HG03039 (cell line): ENCODE measurements around the gene DUSP10.

Experiments
- ATAC-seq: cut with Tn5 transposase; IDR thresholded peaks from one replicate; pipeline ENCODE4 v1.9.1; 2021; ENCODE audit warnings: mild to moderate bottlenecking, moderate library complexity; ENCODE audit not compliant: unreplicated experiment

DUSP10 gene

DNA sequence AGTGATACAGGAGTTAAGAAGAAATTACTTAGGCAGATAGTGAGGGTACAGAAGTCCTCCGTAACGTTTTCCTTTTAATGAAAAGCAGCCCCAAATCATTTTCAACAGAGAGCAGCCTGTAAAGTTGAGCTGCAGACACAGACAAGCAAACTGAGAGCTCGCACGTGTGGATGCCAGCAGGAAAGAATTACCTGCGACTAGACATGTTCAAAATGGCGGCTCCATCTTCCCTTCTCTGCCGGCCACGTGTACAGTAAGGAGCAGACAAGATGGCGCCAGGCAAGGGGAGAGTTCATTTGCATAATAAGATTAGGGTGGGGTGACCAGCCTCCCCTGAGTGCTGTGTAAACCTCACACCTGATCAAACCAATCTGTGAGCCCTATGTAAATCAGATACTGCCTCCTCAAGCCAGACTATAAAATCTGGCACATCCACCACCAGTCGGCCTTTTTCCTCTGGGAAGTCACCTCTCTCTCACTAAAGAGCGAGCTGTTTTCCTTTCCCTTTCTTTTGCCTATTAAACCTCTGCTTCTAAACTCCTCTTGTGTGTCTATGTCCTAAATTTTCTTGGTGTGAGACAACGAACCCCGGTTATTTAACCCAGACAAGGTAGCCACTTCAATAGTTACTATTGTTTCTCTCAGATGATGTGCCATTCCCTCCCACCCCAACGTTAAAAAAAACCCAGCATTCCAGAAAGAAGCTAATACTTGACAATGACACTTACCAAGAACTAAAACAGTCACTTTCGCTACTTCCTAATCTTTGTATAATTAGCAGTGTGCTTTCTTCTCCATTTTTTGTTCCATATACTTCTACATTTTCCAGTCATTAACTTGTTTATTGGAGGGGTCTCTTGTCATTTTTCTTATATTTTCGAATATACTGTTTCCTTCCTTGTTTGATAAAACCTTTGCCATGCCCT, 27.4 kb downstream of the DUSP10 start:
- ATAC-seq = no peak

DNA sequence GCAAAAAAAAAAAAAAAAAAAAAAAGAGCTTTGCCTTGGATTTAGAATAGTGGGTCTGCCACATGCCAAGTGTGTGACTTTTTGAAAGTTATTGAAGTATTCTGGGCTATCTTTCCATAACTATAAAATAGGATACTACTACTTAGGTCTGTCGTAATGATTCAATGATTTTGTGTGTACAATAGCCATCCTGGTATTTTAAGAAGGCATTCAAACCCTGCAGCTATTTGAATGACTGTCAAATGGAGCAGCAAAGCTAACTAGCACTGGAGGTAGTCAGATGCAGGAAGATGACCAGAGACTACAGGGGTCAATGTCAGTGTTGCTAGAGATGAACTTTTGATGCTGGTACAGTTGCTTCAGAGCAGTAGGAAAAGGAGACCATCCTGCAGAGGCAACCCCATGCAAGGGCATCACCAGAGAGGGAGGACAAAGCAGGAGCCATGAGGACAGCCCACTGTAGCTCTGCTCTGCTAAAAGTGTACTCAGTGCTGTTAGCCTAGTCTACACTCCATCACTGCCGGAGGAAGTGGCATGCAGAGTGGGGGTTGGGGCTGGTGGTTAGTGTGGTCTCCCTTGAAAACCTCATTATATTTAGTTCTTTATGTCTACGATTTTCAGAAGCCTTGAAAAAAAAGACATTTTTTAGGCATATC, 29.0 kb downstream of the DUSP10 start:
- ATAC-seq = peak; percentile 42

DNA sequence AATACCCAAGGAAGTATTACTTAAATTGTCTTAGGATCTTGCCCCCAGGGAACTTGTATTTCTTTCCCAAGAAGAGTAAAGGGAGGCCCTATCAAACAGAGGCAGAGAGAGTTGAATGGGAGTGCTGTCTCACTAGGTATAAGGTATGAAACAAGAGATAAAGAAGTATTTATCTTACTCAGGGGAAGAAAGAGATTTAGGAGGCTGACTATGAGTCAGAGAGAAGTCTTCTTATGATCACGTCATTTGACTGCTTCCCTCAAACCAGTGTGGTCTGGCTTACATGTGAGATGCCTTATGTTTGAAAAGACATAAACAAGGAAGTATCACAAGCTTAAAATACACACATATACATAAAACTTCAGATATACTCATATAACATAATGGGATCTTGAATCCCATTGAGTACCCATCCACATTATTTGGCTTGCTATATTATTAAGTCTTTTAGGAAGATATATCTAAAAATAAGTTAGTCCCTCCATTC, 29.6 kb downstream of the DUSP10 start:
- ATAC-seq = peak; percentile 55

DNA sequence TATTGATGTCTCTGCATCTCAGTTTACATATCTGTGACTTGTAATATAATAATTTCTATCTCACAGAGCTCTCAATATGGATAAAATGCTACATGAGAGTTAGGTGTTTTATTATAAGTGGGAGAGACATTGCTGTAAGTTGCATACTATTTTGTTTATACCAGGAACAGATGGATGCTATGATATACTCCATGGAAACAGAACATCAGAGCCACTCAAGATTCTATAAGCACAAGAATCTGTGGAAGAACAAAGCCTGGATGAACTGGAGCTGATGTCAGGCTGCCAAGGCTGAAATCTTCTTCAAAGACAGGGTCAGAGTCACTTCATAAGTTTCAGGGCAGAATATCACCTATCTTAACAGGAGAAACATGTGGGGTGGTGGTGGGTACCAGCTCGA, 30.2 kb downstream of the DUSP10 start:
- ATAC-seq = no peak

DNA sequence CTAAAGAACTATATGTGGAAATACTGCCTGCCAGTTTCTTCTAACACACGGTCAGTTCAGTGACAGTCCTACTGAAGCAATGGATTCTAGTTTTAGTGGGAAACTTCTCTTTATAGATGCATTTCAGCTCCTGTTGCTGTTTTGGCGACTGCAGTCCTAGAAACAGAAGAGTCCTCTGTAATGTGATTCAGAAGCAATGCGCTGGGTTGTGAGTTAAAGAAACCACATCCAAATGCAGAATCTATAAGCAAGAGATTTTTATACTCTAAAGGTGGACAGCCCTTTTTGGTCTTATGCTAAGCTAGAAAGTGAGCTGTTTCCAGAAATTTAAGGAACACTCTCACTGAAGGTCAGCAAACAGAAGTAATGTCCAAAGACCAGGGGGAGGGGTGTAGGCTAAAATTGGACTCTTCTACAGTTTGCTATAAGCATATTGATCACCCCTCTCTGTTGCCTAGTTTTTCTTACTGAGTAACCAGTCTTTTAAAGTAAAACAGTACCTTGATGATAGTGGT, 30.8 kb downstream of the DUSP10 start:
- no peak for ATAC-seq

DNA sequence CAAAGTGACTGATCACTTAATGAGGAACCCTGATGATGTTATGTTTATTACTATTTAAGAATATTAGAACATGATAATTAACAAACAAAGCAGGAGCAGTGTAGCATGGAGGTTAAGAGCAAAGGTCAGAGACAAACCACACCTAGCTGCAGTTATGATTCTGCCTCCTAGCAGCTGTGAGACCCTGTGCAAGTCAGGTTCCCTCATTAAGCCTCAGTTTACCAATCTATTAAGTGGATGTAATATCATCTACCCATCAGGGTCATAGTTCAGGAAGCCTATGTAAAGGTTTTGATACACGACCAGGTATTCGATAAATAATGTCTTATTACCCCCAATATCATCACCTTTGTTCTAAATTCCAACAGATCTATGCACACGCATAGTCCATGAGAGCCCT, 32.0 kb downstream of the DUSP10 start:
- no peak for ATAC-seq

DNA sequence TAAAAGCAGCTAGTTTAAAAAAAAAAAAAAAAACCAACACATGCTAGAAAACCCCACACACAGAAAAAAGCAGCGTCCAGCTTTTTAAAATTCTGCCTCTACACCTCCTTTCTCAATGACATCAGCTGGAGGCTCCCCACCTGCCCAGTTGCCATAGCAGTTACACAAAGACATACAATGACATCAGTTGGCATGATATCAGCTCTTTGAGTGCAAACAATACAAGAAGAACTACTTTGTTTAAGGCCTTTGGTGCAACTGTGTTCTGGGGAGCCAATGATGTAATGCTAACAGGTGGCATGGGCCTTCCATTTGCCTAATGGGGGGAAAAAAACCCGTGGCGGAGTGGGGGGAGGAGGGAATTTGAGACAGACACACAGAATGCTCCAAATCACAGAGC, 32.9 kb downstream of the DUSP10 start:
- ATAC-seq = peak; percentile 29

DNA sequence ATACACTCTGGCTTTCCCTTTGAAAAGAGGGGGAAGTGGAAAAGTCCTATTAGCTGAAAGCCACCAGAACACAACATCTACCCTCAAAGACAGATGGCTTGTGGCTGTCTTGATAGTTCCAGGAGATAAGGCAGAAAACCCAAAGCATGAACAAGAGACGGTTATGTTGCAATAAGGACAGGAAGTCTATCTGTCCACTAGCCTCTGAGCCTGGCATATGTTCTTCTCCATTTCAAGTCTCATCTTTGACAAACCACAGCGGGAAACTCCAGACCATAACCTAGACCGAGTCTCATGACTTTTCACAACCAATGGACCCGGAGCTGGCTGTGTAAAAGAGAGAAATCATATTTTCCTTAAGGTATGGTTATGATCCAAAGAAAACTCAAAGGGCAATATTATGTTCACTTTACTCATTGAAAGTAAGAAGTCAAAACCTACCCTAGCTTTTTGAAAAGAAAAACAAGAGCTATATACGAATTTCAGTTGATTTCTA, 33.8 kb downstream of the DUSP10 start:
- ATAC-seq = peak; percentile 51

DNA sequence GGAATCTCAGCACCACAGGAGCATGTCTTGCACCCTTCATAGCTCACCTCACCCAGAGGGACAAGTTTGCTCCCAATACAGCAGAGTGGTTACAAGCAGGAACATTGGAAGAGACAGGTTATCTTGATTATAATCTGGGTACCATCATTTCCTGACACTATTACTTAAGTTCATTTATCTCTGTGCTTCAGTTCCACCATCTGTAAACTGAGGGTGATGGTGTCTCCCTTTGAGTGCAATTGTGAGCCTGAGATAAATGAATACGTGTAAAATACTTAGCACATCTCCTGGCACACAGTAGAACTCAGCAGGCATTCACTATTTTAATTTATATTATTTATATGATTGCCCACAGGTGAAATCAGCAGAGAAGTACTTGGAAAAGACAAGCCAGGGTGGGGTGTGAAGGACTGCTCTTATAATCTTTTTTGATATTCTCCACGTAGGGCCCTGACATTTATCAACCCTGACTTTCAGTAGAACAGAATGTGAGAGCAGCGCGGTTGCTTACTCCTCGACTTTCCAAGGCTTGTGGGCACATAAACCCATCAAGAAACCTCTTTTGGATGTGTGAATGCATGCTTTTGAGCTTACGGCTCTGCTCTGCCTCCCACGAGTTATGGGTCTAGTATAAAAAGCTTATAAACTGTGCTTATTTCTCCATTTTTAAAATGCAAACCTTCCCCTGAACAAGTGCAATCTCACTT, 34.9 kb downstream of the DUSP10 start:
- ATAC-seq = no peak

DNA sequence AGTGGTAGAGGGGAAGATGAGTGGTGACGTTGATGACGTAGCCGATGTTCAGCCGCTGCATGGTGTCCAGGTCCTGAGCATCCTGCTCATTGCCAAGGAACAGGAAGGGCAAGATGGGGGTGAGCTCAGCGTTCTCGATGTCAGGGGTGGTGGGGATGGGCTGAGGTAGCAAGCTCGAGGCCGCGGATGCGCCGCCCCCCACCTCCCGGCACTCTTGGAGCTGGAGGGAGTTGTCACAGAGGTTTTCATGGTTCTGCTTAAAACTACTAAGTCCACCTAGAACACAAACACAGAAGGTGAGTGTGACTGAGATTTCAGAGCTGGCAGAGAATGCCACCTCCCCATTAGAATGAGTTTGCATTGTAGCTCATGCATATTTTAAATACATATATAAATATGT, 35.7 kb downstream of the DUSP10 start:
- no peak for ATAC-seq

DNA sequence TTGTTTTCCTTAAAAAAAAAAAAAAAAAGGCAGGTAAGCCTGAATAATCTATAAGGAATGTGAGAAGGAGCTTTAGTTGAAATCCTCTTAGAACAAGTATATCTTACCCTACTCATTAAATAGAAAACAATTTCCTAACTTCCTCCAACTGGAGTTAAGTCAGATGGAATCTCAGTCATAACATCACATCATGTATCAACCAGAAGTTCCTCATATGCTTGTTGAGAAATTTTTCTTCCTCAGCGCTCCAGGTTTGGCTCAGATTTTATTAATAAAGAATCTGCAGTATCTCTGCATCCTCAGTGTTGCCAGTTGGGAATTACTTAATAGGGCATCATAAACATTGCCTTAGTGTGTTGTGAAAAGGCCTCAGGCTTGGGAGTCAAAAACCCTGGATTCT, 37.6 kb downstream of the DUSP10 start:
- no peak for ATAC-seq

DNA sequence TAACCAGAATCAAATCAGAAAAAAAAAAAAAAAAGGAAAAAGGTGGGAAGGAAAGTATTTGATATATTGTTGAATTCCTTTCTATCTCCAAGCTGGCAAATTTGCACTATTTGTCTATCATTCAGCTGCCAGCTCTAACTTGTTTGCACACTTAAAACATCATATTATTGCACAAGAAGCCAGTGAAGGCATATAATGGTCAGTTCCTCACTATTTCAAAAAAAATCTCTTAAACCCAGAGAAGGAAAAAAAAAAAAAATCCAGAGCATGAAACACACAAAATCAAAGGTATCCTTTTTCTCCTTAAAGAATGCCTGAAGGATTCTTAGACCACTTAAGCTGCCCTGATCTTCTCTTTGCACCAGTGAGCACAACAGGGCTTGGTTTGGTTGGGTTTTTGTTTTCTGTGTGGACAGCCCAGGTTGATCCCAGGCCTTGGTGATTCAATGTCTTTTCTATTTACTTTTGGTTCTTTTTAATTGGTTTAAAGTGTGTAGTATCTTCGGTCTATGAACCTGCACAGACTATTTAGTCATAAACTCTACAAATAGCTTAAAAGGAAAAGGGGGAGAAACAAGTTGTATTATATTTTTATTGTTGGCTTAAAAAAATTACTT, 40.2 kb downstream of the DUSP10 start:
- ATAC-seq = no peak

DNA sequence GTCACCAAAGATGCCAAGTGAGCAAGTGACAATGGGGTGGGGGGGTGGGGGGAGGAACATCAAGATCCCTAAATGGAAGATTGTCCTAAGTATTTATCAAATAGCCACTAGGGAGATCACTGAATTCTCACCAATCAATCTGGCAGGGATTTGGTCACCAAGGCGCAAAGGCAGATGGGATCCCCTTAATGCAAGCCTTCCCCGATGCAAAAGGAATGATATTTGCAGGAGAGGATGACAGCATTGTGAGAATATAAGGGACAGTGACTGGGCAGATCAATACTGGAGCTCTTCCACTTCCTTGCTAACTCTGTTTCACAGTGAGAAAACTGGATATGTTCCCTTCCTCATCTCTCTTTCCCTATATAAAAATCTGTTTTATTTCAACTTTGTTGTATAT, 40.9 kb downstream of the DUSP10 start:
- no peak for ATAC-seq

DNA sequence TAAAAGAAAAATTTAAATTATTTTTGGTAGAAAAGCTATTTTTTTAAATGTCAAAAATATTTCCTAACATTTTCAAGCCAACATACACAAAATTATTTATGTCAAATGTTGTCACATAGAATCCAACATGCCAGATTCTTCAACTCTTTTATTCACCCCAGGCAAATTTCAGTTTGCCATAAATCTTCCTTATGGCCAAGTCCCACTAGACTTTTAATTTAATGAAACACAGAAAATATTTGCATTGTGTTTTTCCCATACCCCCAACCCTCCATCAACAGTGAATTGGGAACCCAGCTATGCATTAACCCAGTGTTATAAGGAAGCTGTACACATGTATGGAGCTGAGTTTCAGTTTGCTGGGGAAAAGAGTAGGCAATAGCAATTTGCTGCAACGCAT, 41.4 kb downstream of the DUSP10 start:
- no peak for ATAC-seq

DNA sequence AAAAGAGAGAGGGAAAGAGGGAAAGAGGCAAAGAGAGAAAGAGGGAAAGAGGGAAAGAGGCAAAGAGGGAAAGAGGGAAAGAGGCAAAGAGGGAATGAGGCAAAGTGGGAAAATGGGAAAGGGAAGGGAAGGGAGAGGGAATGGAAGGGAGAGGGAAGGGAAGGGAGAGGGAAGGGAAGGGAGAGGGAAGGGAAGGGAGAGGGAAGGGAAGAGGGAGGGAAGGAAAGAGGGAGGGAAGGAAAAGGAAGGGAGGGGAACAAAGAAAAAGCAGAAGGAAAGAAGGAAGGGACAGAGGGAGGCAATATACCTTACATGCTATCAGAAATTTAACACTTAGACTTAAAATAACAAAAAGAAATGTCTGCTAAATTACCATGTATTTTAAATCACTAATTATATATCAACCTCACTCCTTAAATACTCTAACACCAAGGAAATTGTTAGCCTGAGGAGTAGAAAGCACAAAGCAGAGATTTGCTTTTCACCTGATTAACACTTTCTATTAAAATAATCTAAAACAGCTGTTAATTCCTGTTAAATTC, 41.8 kb downstream of the DUSP10 start:
- no peak for ATAC-seq

DNA sequence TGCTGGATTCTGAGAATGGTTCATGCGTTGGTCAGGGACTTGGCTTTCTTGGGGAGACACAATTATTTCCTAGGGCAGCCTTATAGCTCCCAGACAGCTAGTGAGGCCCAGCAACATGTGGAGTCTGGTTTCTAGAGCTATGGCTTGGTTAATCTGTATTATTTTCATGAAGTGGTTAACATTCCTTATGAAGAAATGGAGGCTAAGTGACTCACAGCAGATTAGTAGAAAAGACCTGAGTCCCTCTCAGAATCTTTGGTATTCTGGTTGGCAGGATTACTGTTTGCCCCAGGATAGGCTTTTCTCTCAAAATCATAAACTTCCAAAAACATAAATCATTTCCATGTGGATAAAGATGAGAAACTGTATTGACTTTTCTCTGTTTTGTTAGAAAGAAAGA, 42.3 kb downstream of the DUSP10 start:
- no peak for ATAC-seq

DNA sequence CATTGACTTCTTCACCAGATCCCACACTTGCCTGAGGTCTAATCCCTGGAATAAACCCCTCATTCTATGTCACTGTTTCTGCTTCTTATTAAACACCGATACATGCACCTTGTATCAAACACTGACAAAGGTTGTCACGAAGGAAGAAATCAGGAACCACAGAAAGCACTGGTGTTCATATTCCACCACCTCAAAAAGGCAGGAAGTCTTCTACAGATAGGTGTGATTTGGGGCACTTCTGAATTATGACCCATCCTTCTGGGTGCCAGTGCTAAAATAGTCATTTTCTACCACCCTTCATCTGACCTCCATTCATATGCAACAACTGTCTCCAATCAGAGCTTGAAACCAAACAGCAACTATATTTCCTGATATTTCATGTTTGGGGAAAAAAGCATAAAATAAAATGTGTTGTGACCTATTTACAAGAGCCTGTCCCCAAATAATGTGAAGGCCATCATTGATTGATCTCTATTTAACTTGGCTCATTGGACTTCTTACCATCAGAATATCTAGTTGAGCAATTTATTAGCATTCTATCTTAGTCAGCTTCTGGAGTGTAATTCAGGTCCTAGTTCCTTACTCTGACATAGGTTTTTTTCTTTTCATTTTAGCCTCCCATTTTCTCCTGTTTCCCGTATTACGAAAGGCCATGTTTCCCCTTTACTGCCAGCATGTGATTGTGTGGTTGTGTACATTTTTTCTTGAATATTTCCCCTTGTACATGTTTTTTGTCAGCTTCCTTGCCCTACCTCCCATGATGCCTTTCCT, 43.1 kb downstream of the DUSP10 start:
- no peak for ATAC-seq

DNA sequence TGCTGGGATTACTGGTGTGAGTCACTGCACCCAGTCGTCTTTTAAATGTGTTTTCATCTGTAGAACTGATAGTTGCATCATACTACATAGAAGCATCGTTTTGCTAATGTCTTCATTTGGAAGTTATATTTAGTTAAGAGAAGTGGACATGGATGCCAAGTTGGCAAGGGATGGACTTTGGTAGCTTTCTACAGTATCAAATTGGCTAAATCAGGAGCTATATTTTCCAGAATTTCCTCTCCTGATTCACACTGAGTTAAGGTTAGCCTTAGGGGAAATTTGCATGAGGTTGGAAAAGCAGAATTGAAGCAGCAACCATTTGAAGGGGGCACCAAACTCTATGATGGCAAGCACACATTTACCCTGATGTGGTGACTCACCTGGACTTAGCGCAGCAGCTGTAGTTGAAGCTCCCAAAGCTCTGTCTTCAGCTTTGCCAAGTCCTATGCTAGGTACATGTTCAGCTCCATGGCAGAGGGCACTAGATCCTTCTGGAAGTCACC, 43.9 kb downstream of the DUSP10 start:
- no peak for ATAC-seq

DNA sequence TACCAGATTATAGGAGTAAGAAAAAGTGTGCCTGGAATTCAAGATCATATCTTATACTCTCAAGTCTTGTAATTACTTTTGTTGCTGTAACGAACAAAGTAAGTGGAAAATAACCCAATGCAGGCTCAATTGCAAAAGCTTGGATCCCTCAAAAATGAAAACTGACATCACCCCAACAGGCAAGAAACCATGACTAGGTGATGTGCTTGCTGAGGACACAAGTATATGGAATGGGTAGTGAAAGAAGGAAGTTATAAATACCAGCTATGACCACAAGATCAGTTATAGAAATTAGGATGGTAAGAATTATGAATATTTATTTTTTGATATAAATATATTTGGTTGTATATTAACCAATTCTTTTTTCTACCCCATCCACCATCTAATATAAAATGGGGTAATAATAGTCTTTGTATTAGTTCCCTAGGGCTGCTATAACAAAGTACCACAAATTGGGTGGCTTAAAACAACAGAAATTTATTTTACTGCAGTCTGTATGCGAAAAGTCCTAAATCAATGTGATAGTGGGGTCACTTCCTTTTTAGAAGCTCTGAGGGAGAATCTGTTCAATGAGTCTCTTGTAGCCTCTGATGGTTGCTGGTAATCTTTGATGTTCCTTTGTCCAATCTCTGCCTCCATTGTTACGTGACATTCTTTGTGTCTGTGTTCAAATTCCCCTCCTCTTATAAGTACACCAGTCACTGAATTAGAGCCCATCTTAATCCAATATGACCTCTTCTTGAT, 45.0 kb downstream of the DUSP10 start:
- ATAC-seq = no peak
